CD4-positive, alpha-beta T cell treated with Interferon gamma for 1 hour (primary cell): ENCODE measurements around the gene NTM.

Experiments
- DNase-seq: peaks from one replicate; pipeline ENCODE4 v3.0.0-alpha.2; 2020

The NTM gene

GRCh38 chr11:132205496-132205895 lies 835.1 kb downstream of the NTM start:
- DNase-seq = no peak

- no peak for DNase-seq
Measured at GRCh38 chr11:132206993-132207392, 836.6 kb downstream of the NTM start.

GRCh38 chr11:132208477-132209055 lies 838.2 kb downstream of the NTM start:
- no peak for DNase-seq

- no peak for DNase-seq
Measured at GRCh38 chr11:132211479-132211878, 841.1 kb downstream of the NTM start.

- DNase-seq = no peak
Measured at GRCh38 chr11:132217856-132218255, 847.4 kb downstream of the NTM start.

GRCh38 chr11:132220474-132220873 lies 850.1 kb downstream of the NTM start:
- DNase-seq = no peak

- no peak for DNase-seq
Measured at GRCh38 chr11:132222345-132222744, 851.9 kb downstream of the NTM start.

GRCh38 chr11:132226522-132226921 lies 856.1 kb downstream of the NTM start:
- no peak for DNase-seq

GRCh38 chr11:132228746-132229325 lies 858.4 kb downstream of the NTM start:
- DNase-seq = no peak

GRCh38 chr11:132231656-132232347 lies 861.4 kb downstream of the NTM start:
- DNase-seq = no peak

- no peak for DNase-seq
Measured at GRCh38 chr11:132234878-132235277, 864.5 kb downstream of the NTM start.

- no peak for DNase-seq
Measured at GRCh38 chr11:132237781-132238180, 867.4 kb downstream of the NTM start.

GRCh38 chr11:132238331-132238866 lies 868.0 kb downstream of the NTM start:
- DNase-seq = no peak

GRCh38 chr11:132240374-132240773 lies 870.0 kb downstream of the NTM start:
- no peak for DNase-seq

- no peak for DNase-seq
Measured at GRCh38 chr11:132242632-132243031, 872.2 kb downstream of the NTM start.

GRCh38 chr11:132244846-132245245 lies 874.4 kb downstream of the NTM start:
- DNase-seq = no peak

GRCh38 chr11:132245403-132246385 lies 875.3 kb downstream of the NTM start:
- DNase-seq = no peak

- no peak for DNase-seq
Measured at GRCh38 chr11:132248580-132248979, 878.2 kb downstream of the NTM start.

- no peak for DNase-seq
Measured at GRCh38 chr11:132249256-132249655, 878.8 kb downstream of the NTM start.

GRCh38 chr11:132251061-132251460 lies 880.6 kb downstream of the NTM start:
- no peak for DNase-seq

- no peak for DNase-seq
Measured at GRCh38 chr11:132253469-132254264, 883.3 kb downstream of the NTM start.

- DNase-seq = no peak
Measured at GRCh38 chr11:132254906-132255305, 884.5 kb downstream of the NTM start.
